Fibroblast of lung (primary cell): Measurements from ENCODE around the gene IL17REL. TPM values are rescaled to one million over a fixed set of nuclear protein-coding genes. Genes with fewer than 3 reads are reported as not detected.

Source experiments
- DNase-seq, 2 donors: peaks; one replicate each; pipeline versions ENCODE4 v3.0.0 to v3.0.0-alpha.2; 2010; ENCODE audit warnings: low read depth in 2 of 2
- H2AFZ ChIP-seq: 2 replicates; pipeline ENCODE4 v1.5.1; 2012; ENCODE audit warnings: low read length, control low read depth, inconsistent platforms
- H3K27ac ChIP-seq: 2 replicates; pipeline ENCODE4 v1.5.1; 2011; ENCODE audit warnings: low read length, control low read depth; ENCODE audit not compliant: insufficient read depth
- H3K27me3 ChIP-seq: 2 replicates; pipeline ENCODE4 v1.5.1; 2011; ENCODE audit warnings: mild to moderate bottlenecking, low read length; ENCODE audit not compliant: control insufficient read depth, insufficient read depth
- H3K36me3 ChIP-seq: 2 replicates; pipeline ENCODE4 v1.5.1; 2011; ENCODE audit warnings: low read length; ENCODE audit not compliant: control insufficient read depth, insufficient read depth
- H3K4me1 ChIP-seq: 2 replicates; pipeline ENCODE4 v1.5.1; 2011; ENCODE audit warnings: low read length; ENCODE audit not compliant: control insufficient read depth, insufficient read depth; ENCODE audit errors: extremely low read depth
- H3K4me2 ChIP-seq: 2 replicates; pipeline ENCODE4 v1.5.1; 2011; ENCODE audit warnings: low read length, control low read depth; ENCODE audit not compliant: insufficient read depth; ENCODE audit errors: extremely low read depth
- H3K4me3 ChIP-seq, 4 experiments: fragments of 200-600 bp in 1 of 4; sonication (generic) in 1 of 4; replicated peaks in 1 of 4; 2 replicates each; pipeline ENCODE4 v1.5.1; 2011 to 2016; ENCODE audit warnings: low read length in 4 of 4, low read depth in 3 of 4, mild to moderate bottlenecking in 3 of 4, control low read depth in 2 of 4, inconsistent platforms in 1 of 4, mixed read lengths in 1 of 4; ENCODE audit not compliant: insufficient read depth in 1 of 4; ENCODE audit errors: control extremely low read depth in 1 of 4
- H3K79me2 ChIP-seq: 2 replicates; pipeline ENCODE4 v1.5.1; 2012; ENCODE audit warnings: mild to moderate bottlenecking, low read length, inconsistent platforms; ENCODE audit not compliant: control insufficient read depth, insufficient read depth
- H3K9ac ChIP-seq: 2 replicates; pipeline ENCODE4 v1.5.1; 2011; ENCODE audit warnings: mild to moderate bottlenecking, low read length, control low read depth; ENCODE audit not compliant: insufficient read depth
- H3K9me3 ChIP-seq: 2 replicates; pipeline ENCODE4 v1.5.1; 2012; ENCODE audit warnings: low read depth, low read length; ENCODE audit not compliant: control insufficient read depth, insufficient read depth
- H4K20me1 ChIP-seq: 2 replicates; pipeline ENCODE4 v1.5.1; 2011; ENCODE audit warnings: low read length; ENCODE audit not compliant: control insufficient read depth, insufficient read depth; ENCODE audit errors: extremely low read depth
- EZH2 ChIP-seq: IDR thresholded peaks from 2 replicates; pipeline ENCODE4 v1.5.1; 2012; ENCODE audit warnings: low read length, control low read depth, mild to moderate bottlenecking; ENCODE audit errors: missing control alignments
- polyA plus RNA-seq, 2 donors: library from polyadenylated mRNA; depleted of rRNA in 1 of 2; stranded (reverse) in 1 of 2; unstranded in 1 of 2; fragments of >200 nt; gene quantifications; 2 replicates each; pipeline ENCODE4 v1.2.1, GENCODE V29; 2011 to 2012; ENCODE audit warnings: missing spikeins in 1 of 2
- total RNA-seq: library from RNA; depleted of rRNA; stranded (reverse); fragments of >200 nt; gene quantifications from 2 replicates; pipeline ENCODE4 v1.2.1, GENCODE V29; 2014
- TF ChIP-seq, protein P1 (sequence below), 2 donors: IDR thresholded peaks in 1 of 2; conservative IDR thresholded peaks in 1 of 2; 1 replicate in 1 of 2; 2 replicates in 1 of 2; pipeline ENCODE4 v1.5.1; 2011 to 2012; ENCODE audit warnings: low read length in 2 of 2, control low read depth in 1 of 2, inconsistent platforms in 1 of 2, low read depth in 1 of 2, mild to moderate bottlenecking in 1 of 2

The IL17REL gene
- total and polyA plus RNA-seq, 2 donors (not counting 1 experiment from before 2014, with no cell fraction given), result under 0.01 TPM; not detected in 1

DNA sequence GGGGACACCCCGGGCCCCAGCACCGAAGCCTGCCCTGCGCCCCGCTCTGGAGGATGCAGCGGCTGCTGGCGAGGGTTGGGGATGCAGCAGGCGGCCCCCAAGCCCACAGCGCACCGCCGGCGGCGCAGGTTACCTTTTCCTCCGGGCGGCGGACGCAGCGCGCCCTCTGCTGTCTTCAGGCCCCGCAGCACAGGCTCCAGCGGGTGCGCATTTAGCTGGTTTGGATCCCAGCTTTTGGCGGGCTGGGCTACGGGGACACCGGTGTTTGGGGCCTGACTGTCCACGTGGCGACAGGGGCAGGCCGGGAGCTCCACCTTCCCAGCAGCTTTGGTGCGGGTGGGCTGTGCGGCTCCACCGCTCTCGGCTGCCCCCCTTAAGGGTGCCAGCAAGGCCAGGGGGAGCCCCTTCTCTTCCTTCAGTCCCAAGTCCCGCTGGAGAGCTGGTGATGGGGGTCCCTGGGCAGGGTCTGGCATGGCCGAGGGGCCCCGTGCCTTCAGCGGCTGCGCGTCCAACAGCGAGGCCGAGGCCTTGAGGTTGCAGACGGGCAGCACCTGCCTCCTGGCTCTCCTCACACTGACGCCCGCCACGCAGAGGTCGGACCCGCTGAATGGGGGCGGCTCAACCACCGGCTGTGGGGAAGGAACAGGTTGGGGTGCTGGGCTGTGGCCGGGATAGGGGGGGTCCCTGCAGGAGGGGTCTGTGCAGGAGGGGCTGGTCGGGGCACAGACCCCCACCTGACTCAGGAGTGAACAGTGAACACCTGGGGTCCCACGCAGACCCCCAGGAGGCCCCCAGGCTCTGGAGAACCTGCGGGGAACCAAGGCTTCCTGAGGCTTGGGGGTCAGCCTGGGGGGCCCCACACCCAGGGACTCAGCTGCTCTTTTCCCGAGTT, 18.0 kb upstream of the IL17REL start:
- Histone ChIP-seq H3K4me1 (no peaks in the 10 kb centered on the region), H3K9ac (no peak overlapping the region), H4K20me1 (no peaks in the 10 kb centered on the region), H3K4me3 (no peak overlapping the region), H3K27ac (no peak overlapping the region), H2AFZ (no peak overlapping the region), H3K36me3 (no peaks in the 10 kb centered on the region), H3K79me2 (no peaks in the 10 kb centered on the region), H3K9me3 (no peaks in the 10 kb centered on the region), H3K4me2 (peak overlapping the region; percentile 5), H3K27me3 (no peaks in the 10 kb centered on the region)
- DNase-seq, result peak; percentile 56 to 59
- TF ChIP-seq, protein P1, sequence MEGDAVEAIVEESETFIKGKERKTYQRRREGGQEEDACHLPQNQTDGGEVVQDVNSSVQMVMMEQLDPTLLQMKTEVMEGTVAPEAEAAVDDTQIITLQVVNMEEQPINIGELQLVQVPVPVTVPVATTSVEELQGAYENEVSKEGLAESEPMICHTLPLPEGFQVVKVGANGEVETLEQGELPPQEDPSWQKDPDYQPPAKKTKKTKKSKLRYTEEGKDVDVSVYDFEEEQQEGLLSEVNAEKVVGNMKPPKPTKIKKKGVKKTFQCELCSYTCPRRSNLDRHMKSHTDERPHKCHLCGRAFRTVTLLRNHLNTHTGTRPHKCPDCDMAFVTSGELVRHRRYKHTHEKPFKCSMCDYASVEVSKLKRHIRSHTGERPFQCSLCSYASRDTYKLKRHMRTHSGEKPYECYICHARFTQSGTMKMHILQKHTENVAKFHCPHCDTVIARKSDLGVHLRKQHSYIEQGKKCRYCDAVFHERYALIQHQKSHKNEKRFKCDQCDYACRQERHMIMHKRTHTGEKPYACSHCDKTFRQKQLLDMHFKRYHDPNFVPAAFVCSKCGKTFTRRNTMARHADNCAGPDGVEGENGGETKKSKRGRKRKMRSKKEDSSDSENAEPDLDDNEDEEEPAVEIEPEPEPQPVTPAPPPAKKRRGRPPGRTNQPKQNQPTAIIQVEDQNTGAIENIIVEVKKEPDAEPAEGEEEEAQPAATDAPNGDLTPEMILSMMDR (conservative IDR thresholded peaks at IDR 0.05 in 1 of 2, IDR thresholded peaks at IDR 0.05 in 1 of 2; ENCODE audit: low read depth in 1 of 2, low read length in 2 of 2), result peak; percentile 72 to 74
- TF ChIP-seq EZH2, result no peak

DNA sequence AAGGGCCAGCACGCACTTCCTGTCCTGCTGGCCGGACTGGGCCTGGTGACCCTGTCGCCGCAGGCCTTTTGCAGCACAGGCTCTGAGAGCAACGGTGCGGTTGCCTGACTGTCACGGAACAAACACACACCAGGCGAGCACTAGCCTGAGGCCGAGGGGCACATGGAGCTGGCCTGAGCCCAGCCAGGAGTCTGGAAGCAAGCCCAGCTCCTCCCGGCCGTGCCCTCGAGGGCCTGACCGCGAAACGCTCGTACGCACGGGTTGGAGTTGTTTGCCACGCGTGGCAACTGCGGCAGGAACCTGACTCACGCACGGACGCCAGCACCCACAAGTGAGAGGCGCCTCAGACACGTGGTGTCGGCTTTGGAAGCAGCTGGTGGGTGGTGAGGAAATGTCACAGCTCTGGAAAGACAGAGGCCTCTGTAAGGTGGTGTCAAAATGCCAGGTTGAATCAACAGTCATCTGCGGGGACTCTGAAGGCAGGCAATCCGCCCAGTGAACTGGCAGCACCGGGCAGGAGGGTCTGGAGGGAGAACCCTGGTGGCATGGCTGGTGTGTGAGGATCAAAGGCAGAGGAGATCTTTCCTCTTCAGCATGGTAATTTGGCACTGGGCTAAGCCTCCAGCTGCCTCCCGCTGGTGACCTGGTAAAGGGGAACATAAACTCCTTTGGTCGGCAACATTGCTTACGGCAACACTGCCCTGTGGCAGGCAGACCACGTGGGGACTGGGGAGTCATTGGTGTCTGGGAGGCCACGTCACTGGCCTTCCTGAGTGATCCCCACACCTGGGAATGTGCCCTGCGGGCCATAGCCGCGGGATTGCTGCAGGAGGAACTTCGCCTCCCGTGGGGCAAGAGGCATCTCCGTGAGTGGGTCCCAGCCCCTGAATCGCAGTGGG, 15.3 kb upstream of the IL17REL start:
- no peaks in the 10 kb centered on the region for H3K36me3 ChIP-seq
- no peaks in the 10 kb centered on the region for H3K4me1 ChIP-seq
- H3K9ac ChIP-seq, result no peak overlapping the region
- no peaks in the 10 kb centered on the region for H3K79me2 ChIP-seq
- no peak for TF ChIP-seq EZH2
- TF ChIP-seq, protein P1 (conservative IDR thresholded peaks at IDR 0.05 in 1 of 2, IDR thresholded peaks at IDR 0.05 in 1 of 2; ENCODE audit: low read depth in 1 of 2, low read length in 2 of 2), result no peak
- no peaks in the 10 kb centered on the region for H3K27me3 ChIP-seq
- no peaks in the 10 kb centered on the region for H4K20me1 ChIP-seq
- H3K9me3 ChIP-seq, result no peaks in the 10 kb centered on the region
- no peak overlapping the region for H3K4me2 ChIP-seq
- peak; percentile 4 to 9 for DNase-seq
- no peak overlapping the region for H3K27ac ChIP-seq
- H3K4me3 ChIP-seq, result no peak overlapping the region
- H2AFZ ChIP-seq, result no peak overlapping the region

DNA sequence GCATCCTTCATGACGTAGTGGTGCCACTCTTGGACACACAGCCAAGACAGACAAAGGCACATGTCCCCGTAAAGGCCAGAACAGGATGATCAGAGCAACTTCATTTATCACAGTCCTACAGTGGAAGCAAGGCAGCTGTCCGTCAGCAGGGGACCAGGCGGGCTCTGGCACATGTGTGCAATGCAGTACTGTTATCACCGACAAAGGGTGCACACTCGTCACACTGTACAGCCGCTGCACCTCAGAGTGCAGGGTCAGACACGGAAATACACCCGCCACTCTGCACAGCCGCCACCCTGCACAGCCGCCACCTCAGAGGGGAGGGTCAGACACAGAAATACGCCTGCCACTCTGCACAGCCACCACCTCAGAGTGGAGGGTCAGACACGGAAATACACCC, 13.4 kb upstream of the IL17REL start:
- H3K27ac ChIP-seq, result no peak overlapping the region
- no peaks in the 10 kb centered on the region for H3K9me3 ChIP-seq
- H4K20me1 ChIP-seq, result no peaks in the 10 kb centered on the region
- DNase-seq, result no peak
- no peaks in the 10 kb centered on the region for H3K4me1 ChIP-seq
- no peaks in the 10 kb centered on the region for H3K27me3 ChIP-seq
- H3K36me3 ChIP-seq, result no peaks in the 10 kb centered on the region
- TF ChIP-seq EZH2, result no peak
- TF ChIP-seq, protein P1 (conservative IDR thresholded peaks at IDR 0.05 in 1 of 2, IDR thresholded peaks at IDR 0.05 in 1 of 2; ENCODE audit: low read depth in 1 of 2, low read length in 2 of 2), result no peak
- no peaks in the 10 kb centered on the region for H3K79me2 ChIP-seq
- H3K4me3 ChIP-seq, result no peak overlapping the region
- no peak overlapping the region for H3K9ac ChIP-seq
- no peak overlapping the region for H3K4me2 ChIP-seq
- no peak overlapping the region for H2AFZ ChIP-seq
